HG03064 (cell line): ENCODE results near the gene IL36RN.

Experiments
- ATAC-seq: cut with Tn5 transposase; IDR thresholded peaks from one replicate; pipeline ENCODE4 v1.9.1; 2021; ENCODE audit warnings: low read depth; ENCODE audit not compliant: unreplicated experiment

Gene IL36RN

DNA sequence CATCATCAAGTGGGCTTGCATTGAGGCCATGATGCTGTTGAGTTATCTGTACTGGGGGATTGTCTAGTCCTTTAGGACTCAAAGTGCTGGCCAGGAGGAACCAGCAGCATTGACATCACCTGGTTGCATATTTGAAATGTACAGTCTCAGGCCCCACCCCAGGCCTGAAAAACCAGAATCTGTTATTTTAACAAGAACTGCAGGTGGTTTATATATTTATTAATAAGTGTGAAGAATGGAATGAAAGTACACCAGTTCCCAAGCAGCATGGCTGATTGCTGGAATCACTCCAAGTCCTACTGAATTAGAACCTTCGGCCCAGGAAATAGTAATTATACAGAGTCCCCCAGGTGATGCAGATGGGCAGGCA lies 11.6 kb downstream of the IL36RN start:
- ATAC-seq, result no peak

DNA sequence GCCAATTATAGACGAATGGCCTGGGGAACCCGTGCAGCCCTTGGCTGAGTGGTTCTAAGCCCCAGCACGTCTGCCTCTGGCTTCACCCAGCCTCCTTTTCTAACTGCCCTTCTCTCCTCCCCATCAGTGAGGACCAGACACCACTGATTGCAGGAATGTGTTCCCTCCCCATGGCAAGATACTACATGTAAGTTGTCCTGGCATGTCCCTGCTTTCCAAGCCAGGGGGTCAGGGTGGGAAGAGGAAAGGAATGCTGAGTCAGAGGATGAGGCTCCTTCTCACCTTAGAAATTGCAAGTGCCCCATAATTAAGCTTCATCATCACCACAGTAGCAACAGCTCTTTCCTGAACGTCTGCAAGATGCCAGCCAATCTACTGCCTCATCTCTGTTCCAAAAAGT lies 13.6 kb downstream of the IL36RN start:
- ATAC-seq, result no peak

DNA sequence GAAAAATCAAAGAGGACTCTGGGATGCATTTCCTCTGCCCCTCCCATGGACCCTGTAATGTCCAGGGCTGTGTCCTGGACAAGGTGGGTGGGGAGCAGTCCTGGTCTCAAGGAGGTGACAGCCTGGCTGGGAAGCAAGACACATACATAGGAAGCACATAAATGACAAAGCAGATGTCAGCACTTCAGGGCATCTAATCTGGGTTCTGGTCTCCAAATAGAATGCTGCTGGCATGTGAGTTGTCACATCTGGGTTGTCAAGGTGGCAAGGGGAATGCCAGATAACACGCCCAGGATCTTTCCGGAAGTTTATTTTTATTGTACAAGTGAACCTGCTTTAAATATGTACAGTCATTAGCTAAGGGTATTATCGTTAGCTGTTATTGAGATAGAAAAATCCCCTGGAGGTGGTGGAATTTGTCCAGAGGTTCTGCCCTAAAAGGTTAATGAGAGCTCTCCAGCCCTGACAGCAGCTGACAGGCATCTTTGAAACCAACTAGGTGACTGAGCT lies 14.4 kb downstream of the IL36RN start:
- ATAC-seq, result no peak

DNA sequence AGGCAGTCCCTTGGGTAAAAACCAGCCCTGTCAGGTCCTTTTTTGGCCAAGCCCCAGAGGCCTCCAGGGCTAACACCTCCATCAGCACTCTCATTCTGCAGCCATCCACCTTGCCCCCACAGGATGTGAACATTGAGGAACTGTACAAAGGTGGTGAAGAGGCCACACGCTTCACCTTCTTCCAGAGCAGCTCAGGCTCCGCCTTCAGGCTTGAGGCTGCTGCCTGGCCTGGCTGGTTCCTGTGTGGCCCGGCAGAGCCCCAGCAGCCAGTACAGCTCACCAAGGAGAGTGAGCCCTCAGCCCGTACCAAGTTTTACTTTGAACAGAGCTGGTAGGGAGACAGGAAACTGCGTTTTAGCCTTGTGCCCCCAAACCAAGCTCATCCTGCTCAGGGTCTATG lies 16.0 kb downstream of the IL36RN start:
- ATAC-seq, result no peak

DNA sequence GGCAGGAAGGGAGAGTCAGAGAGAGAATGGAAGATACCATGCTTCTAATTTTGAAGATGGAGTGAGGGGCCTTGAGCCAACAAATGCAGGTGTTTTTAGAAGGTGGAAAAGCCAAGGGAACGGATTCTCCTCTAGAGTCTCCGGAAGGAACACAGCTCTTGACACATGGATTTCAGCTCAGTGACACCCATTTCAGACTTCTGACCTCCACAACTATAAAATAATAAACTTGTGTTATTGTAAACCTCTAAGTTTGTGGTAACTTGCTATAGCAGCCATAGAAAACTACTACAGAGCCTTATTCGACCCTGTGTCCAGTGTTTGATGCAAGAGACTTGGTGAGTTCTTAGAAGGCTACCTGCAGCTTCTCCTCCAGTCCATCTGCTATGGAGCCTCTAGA lies 16.6 kb downstream of the IL36RN start:
- no peak for ATAC-seq

DNA sequence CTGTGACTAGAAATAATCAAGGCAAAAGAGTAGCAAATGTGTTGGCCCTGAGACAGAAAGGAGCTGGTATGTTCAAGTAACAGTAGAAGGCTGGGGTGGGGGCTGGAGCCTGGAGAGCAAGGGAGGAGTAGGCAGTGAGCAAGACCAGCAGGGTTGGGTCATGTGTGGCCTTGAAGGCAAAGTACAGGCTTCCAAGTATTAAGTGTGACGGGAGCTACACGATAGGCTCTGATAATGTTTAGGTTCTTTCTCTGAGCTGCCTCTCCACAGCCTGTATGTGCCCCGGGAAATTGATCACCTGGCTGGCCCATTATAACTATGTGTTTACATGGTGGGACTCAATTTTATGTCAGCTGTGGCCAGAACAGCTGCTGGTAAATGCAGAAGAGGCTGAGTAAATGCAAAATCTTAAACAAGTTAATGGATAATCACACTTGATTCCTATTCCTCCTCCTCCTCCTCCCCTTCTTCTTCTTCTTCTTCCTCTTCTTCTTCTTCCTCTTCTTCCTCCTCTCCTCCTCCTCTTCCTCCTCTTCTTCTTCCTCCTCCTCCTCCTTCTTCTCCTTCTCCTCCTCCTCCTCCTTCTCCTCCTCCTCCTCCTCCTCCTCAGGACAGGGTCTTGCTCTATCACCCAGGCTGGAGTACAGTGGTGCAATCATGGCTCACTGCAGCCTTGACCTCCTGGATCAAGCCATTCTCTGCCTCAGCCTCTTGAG lies 18.1 kb downstream of the IL36RN start:
- no peak for ATAC-seq

DNA sequence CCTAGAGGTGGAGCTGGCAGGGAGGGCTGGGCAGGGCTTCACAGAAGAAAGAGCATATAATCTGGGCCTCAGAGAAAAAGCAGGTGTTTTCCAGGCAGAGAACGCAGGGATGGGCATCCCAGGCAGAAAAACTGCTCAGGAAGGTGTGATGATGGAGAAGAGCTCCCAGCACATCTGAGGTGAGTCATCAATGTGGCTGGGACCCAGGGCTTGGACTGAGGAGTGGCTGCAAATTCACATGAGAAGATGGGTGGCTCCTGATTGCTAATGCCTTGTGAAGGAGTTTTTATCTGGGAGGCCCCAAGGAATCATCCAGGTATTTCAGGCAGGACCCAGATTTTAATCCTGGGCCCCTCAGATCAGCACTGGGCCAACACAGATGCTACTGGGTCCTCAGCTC lies 18.9 kb downstream of the IL36RN start:
- ATAC-seq, result no peak

DNA sequence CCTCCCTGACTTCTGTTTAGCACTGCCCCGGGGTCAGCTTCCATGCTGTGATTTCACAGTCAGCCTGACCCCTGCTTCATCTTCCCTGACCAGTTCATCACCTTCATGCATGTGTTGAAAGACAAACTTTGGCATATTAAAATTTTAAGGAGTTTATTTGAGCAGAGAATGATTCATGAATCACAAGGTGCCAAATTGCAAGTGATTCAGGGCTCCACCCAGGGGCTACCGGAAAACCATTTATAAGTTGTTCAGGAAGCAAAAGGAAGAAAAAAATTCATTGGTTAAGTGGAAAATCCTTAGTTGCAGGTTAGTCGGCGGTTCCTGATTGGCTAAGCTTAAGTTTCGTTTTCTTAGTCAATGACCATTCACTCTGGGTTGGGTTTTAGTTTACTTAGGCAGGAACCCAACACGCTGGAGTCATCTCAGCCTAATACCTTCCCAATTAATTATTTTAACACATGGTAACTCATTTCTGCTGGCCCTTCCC lies 19.4 kb downstream of the IL36RN start:
- ATAC-seq, result no peak

DNA sequence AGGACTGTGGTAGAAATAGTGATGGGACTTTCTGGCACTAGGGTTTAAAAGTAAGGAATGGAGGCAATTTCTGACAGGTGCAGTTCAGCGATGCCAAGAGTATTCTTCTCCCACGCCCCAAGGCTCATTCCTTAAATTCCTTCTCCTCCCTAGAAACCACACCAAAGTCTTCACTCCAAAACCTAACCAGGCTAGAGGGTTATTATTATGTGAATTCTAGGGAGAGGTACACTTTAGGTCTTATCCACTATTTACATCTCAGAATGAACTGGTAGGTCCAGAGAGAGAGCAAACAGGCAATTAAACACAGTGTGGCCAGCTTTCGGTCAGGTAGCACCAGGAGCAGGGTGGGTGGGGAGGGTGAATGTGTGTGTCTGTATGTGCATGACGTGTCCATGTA lies 20.1 kb downstream of the IL36RN start:
- ATAC-seq, result no peak

DNA sequence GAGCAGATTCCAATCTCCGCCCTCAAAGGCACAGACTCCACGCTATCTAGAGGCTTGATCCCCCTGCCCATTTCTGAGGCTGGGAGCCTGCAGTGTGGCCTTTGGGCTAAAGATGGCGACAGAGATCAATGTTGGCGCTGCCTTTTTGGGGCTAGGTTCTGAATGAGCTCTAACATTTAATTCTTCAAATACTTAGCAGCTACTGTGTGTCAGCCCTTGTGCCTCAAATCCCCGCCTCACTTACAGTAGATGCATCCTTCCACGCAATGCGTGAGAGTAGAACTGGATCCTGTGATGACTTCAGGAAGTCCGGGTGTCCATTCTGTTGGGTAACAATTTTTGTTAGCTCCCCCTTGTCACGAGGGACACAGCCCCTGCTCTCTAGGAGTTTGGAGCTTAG lies 21.1 kb downstream of the IL36RN start:
- no peak for ATAC-seq

DNA sequence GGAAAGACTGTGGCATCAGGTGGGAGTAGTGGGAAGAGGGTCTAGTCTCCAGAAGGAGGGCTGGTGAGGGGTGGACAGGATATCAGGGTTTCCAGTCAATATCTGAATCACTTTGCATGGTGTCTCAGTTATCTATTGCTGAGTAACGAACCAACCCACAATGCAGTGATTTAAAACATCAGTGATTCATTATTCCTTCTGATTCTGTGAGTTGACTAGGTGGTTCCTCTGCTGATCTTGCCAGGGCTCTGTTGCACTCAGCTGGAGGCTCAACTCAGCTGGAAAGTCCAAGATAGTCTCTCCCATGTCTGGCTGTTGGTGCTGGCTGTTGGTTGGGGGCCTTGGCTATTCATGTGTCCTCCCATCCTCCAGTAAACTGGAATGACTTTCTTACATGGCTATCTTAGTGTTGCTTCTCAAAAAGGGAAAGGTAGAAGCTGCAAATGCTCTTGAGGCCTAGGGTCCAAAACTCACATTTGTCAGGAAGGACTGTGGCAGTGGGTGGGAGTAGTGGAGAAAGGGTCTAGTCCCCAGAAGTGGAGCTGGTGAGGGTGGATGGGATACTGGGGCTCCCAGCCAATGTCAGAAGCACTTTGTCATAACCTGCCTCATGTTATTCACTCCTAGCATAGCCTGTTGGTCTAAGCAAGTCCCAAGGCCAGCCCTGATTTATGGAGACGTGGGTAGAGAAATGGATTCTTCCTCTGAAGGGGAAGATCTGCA lies 22.7 kb downstream of the IL36RN start:
- ATAC-seq, result no peak

DNA sequence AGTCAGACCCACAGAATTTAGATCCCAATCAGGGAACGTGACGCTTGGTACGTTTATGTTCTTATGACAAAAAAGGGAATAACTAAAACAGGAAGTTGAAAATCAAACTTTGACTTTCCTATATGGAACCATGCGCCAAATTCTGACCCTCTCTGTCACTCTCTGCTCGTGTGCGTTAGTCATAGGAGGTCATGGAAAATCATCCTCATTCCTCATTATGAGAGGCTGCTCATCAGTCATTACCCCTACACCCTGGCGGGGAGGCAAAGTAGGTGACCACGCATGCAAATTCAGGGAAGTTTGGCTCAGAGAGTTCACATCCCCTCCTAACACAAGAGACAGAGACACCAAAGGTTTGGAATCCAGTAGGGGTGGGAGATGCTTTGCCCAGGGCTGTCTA lies 24.3 kb downstream of the IL36RN start:
- ATAC-seq, result no peak

DNA sequence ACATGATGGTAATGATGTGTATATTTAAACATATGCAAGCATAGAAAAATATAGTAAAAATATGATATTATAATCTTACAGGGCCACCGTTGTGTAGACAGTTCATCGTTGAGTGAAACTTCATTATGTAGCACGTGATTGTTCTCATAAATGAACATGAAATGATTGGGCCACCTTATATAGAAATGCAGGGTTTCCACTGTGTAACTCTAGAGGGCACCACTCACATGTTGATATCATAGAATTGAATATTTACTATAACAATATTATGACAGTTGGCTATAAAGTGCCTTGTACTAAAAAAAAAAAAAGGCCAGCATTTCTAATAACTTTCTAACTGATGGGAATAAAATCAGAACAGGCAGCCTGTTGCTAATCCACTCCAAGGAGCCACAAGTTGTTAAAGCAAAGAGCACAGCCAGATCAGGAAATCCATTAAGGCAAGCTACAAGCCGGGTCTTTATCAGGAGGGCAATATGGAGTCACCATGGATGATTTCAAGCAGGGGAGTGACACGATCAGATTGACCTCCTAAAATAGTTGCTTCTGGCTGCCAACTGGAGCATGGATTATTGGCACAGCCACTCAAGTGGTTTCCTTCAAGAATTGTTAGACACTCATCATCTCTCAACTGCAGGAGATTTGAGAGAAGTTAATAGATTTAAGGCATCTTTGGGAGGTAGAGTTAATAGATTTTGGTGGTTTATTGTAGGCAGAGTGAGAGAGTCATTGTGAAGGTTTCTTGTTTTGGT lies 25.4 kb downstream of the IL36RN start:
- no peak for ATAC-seq

DNA sequence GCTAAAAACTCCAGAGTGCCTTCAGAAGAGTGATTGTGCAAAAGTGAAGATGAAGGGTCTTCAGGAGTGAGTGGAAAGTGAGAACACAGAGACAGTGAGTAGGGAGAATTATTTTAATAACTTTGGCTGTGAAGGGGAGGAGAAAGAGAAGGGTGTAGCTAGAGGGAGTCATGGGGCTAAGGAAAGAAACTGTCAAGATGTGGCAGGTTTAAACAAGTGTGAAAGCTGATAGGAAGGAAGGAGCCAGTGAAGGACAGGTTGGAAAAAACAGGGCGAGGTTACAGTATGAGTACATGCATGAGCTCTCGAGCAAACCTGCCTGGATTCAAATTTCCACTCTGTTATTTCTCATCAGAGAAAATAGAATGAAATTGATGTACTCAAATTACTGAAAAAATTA lies 26.5 kb downstream of the IL36RN start:
- no peak for ATAC-seq

DNA sequence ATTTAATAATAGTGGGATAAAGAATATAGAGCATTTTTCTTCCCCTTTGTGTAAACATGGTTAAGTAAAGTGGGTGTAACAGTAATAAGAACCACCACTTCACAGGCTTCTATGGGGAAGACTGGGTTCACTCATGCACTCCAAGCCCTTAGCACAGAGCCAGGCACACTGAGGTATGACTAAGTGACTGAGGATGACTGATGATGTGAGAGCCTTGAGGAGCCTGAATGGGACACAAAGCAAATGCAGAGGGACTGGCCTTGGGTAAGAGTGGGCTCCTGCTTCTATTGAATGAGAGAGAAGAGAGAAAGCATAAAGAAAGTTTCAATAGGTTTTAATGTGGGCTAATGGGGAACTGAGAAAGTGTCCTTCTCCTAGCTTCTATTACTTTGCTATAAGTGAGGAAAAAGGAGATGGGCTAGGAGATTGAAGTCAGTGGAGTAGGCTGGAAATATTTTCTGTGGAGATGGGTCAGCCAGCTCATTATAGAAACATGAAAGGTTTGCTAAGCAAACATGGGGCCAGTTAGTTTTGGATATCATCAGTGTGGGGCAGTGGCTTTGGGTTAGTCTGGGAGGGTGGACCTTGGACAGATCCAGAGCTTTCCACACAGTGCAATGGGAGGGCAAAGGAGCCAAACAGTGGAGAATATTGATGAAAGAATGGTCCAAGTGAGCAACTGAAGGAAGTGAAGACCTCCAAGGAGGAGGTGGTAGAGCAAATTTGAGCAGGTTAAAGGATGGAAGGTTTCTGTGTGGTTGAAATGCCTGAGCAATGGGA lies 29.4 kb downstream of the IL36RN start:
- no peak for ATAC-seq

DNA sequence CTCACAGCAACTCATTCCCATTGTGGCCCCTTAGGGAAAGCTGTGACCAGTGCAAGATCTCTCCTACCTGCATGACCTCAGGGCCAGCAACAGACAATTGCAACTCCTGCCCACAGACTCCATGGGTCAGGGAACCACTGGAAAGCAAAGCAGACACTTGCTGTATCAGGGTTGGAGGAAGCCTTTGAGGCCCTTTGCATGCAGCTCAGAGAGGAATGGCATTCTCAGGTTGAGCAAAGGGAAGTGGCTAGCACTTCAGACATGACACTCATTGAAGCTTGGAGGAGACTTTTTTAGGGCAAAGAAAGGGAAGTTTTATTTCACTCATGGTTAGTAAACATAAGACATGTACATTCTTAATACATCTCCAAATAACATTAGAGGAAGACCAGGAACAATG lies 30.9 kb downstream of the IL36RN start:
- no peak for ATAC-seq

DNA sequence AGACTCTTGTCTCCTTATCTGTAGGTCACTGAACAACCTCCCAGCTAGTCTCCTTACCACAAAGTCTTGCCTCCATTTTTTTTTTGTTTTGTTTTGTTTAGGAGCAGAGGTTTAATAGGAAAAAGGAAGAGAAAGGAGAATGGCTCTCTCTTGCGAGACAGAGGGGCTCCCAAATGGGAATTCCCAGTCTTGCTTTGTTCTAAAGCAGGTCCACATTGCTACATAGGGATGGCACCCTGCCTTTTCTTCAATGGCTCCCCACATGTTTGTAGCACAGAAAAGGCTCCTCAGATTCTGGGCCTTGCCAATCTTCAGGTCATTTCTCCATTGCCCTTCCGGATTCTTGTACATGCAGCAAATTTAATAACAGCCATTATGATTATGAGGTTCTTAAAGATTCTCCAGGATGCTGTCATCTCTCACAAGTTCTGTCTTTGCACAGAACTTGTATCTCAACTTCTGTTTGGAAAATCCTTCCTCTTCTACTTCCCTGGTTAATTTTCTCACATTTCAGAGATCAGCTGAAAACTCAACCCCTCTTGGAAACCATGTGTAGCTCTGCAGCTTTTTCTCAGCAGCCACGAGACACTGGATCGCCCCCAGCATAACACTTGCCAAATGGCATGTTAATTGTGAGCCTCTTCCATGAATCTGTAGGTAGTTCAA lies 32.4 kb downstream of the IL36RN start:
- no peak for ATAC-seq

DNA sequence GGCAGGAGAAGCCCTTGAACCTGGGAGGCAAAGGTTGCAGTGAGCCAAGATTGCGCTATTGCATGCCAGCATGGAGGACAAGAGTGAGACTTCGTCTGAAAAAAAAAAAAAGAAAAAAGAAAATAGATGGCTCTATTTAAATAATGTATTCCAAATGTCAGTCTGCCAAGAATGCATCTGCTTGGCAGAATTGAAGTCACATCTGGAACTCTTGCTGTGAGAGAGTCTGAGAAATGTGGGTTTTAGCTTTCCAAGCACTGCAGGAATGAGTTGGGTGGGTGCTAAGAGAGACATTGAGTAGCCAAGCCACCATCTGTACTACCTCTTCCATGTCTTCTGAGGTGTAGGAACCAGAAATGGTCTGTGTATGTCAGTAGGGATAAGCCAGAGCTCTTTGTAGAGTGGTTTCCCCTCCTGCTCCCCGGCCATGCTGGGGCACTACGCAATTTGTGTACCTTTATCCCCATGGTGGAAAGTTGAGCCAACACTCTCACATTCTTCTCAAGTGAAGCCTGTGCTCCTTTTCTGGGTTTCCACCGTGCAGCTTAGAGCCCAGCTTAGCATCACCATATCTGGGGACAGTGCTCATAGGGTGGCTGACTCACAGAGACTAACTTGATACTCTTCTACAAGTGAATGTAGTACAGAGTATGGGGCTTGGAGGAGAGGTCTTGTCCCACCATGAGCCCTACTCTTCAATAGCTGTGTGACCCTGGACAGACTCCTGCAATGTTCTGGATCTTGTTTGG lies 34.0 kb downstream of the IL36RN start:
- no peak for ATAC-seq

DNA sequence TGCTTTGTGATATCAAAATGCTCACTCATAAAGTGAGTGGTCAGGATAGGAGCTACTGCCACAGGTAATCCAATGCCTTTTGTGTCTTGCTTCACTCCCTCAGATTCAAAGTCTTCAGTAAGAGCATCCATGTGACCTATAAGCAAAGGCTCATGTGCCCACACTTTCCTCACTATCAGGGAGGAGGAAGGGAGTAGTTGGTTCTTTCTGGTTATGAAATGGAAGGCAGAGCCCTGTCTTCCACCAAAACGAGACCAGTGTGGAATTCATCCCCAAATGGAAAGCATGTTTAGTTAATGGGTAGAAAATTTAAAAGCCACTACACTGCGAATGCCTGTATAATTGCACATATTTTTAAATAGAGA lies 34.6 kb downstream of the IL36RN start:
- ATAC-seq, result no peak
